Measurements from ENCODE around the gene TMC1.
A peak's percentile ranks its signal among the peaks of the same experiment; 100 is the strongest.

Gene TMC1

GRCh38 chr9:72656021-72656420 lies 134.6 kb downstream of the TMC1 start:
- DNase-seq (ENCODE audit: low read depth): no peak
- no peak for TF ChIP-seq CTCF (conservative IDR thresholded peaks at IDR 0.05; ENCODE audit: low read length)

GRCh38 chr9:72657023-72657422 lies 135.6 kb downstream of the TMC1 start:
- no peak overlapping the region for H3K4me3 ChIP-seq (ENCODE audit: low read length)
- no peak for TF ChIP-seq CTCF (conservative IDR thresholded peaks at IDR 0.05; ENCODE audit: low read length)
- DNase-seq (ENCODE audit: low read depth): no peak

More at GRCh38 chr9:72656021-72656420, 134.6 kb downstream of the TMC1 start:
- no peak overlapping the region for H3K4me3 ChIP-seq (ENCODE audit: low read length)

GRCh38 chr9:72658703-72659102 lies 137.3 kb downstream of the TMC1 start:
- no peak for TF ChIP-seq CTCF (conservative IDR thresholded peaks at IDR 0.05; ENCODE audit: low read length)
- no peak overlapping the region for H3K4me3 ChIP-seq (ENCODE audit: low read length)
- no peak for DNase-seq (ENCODE audit: low read depth)

- DNase-seq (ENCODE audit: low read depth): peak; percentile 75
- H3K4me3 ChIP-seq (ENCODE audit: low read length): no peak overlapping the region
- no peak for TF ChIP-seq CTCF (conservative IDR thresholded peaks at IDR 0.05; ENCODE audit: low read length)
Measured at GRCh38 chr9:72661401-72662135, 140.2 kb downstream of the TMC1 start.

- TF ChIP-seq CTCF (conservative IDR thresholded peaks at IDR 0.05; ENCODE audit: low read length): no peak
- no peak overlapping the region for H3K4me3 ChIP-seq (ENCODE audit: low read length)
- peak; percentile 77 for DNase-seq (ENCODE audit: low read depth)
Measured at GRCh38 chr9:72665421-72665820, 144.0 kb downstream of the TMC1 start.

GRCh38 chr9:72667181-72667580 lies 145.8 kb downstream of the TMC1 start:
- no peak for TF ChIP-seq CTCF (conservative IDR thresholded peaks at IDR 0.05; ENCODE audit: low read length)
- DNase-seq (ENCODE audit: low read depth): no peak
- no peak overlapping the region for H3K4me3 ChIP-seq (ENCODE audit: low read length)

- no peak for TF ChIP-seq CTCF (conservative IDR thresholded peaks at IDR 0.05; ENCODE audit: low read length)
- no peak for DNase-seq (ENCODE audit: low read depth)
- H3K4me3 ChIP-seq (ENCODE audit: low read length): no peak overlapping the region
Measured at GRCh38 chr9:72674961-72675360, 153.6 kb downstream of the TMC1 start.
